GM12872 (cell line): ENCODE measurements around the gene H2AZ1.

Experiments
- TF ChIP-seq, protein P1 (sequence below): IDR thresholded peaks from 3 replicates; pipeline ENCODE4 v1.5.1; 2011; ENCODE audit warnings: low read depth, mild to moderate bottlenecking, low read length, moderate library complexity; ENCODE audit not compliant: insufficient read depth

The H2AZ1 gene

DNA sequence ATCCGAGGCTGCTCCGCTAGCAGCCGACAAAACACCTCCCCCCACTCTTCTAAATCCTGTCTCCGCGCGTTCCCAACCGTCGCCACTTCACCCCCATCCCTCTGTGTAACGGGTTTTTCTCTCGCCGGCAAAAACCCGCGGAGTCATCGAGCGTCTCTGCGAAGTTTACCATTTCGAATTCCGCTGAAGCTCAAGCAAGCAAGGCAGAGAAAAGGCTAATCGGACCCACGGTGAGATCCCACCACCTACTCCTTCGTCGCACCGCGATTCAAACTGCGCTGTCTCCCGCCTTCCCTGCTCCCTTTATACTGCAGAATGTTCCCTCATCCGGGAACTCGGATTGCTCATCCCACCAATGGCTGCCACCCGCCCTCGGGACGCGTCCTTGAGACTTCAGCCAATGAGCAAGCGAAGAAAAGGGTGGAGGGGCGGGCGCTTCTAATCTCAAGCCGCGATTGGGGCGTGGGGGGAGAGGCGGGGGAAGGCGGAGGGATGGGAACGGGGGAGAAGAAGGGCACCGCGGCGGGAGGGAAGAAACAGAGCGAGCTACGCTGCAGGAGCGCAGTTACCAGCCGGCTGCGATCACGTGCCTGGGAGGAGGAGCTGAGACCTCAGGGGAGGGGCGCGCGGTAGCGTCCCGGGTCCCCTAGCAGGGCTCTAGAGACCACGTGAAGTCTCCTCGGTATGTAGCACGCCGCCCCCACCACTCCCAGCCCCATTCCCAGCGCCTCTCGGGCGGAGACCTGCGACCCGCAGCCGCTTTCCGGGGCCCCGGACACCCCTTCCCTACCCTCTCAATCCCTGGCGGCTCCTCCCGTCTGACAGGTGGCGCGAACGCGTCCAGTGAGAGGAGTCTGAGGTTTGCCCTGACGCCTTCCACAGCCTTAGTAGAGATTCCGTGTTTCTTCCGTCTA, at the start of gene H2AZ1:
Gene H2AZ1, minus strand, starts transcription at position 277 of the 914 bp plus-strand sequence. Its CDS starts 105 bp downstream, at position 172.
- TF ChIP-seq, protein P1, sequence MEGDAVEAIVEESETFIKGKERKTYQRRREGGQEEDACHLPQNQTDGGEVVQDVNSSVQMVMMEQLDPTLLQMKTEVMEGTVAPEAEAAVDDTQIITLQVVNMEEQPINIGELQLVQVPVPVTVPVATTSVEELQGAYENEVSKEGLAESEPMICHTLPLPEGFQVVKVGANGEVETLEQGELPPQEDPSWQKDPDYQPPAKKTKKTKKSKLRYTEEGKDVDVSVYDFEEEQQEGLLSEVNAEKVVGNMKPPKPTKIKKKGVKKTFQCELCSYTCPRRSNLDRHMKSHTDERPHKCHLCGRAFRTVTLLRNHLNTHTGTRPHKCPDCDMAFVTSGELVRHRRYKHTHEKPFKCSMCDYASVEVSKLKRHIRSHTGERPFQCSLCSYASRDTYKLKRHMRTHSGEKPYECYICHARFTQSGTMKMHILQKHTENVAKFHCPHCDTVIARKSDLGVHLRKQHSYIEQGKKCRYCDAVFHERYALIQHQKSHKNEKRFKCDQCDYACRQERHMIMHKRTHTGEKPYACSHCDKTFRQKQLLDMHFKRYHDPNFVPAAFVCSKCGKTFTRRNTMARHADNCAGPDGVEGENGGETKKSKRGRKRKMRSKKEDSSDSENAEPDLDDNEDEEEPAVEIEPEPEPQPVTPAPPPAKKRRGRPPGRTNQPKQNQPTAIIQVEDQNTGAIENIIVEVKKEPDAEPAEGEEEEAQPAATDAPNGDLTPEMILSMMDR = no peak

DNA sequence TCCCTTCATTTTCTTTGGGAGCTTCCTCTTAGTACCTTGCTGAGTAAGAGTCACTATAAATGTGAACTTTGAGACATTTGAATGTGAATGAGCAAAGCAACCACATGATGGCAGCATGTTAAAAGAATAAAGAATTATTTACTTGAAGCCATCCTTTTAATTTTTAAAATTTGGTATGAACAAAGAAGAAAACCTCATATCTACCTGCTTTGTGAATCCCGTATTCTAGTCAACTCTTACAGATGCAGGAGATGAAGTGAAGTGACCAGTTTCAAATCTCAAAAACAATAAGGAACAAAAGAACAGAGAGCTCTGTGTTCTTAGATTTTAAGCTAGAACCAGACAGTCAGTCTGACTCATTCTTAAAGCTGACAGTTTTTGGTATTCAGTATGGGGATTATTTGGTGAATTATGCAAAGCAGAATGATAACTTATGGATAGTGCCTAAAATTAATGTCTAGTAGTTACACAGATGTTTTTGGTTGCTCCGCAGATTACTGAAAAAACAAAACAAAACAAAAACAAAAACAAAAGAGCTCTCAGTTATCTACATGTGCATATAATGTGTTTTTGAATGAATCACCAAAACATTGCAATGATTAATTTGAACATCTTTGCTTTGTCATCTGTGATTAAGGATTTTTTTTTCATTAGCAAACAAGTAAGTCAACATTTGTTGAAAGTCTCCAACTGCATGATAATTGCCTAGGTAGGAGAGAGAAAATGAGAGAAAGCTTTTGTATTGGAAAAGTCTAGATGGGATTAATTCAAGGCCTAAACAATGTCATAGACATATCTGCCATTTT, 48.2 kb upstream of the H2AZ1 start:
- TF ChIP-seq, protein P1 = no peak

DNA sequence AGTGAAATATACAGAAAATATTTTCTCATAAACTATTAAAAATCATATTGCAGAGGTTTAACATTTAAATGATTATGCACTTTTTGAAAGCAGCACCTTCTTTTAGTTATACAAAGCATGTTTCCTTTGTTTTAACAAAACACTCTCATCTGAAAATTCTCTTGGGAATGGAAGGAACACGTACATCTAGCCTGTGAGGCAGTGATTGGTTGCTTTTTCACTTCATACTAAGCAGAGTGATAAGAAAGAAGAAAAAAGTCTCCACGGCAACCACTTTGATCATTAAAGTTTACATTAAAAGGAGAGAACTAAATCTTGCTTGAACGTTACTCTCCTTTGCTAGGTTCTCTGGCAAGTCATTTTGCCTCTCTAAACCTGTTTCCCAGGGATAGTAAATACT, 41.7 kb upstream of the H2AZ1 start:
- TF ChIP-seq, protein P1 = no peak

DNA sequence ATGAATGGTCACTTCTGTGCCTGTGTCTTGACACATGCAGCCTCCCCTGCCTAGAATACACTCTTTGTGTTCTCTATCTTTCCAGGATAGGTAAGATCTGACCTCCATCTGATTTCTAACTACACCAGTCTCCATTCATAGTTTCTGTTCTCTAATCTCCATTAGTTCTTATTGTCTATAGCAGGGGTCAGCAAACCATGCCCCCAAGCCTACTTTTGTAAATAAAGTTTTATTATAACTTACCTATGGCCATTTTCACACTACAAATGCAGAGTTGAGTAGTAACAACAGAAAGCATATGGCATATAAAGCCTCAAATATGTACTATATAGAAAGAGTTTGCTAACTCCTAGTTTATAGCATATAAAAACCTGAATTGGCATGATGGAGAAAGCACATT, 37.6 kb upstream of the H2AZ1 start:
- TF ChIP-seq, protein P1 = no peak

DNA sequence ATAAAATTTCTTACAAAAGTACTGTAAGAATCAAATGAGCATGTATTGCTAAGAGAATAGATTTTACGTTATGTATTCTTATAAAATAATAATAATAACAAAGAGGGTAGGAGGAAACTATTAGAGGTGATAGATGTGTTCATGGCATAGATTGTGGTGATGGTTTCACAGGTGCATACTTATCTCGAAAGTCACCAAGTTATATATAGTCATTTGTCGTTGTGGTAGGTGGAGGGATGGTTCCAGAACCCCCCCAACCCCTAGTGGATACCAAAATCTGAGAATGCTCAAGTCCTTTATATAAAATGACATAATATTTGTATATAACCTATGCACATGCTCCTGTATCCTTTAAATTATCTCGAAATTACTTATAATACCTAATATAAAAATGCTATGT, 36.7 kb upstream of the H2AZ1 start:
- TF ChIP-seq, protein P1 = no peak

DNA sequence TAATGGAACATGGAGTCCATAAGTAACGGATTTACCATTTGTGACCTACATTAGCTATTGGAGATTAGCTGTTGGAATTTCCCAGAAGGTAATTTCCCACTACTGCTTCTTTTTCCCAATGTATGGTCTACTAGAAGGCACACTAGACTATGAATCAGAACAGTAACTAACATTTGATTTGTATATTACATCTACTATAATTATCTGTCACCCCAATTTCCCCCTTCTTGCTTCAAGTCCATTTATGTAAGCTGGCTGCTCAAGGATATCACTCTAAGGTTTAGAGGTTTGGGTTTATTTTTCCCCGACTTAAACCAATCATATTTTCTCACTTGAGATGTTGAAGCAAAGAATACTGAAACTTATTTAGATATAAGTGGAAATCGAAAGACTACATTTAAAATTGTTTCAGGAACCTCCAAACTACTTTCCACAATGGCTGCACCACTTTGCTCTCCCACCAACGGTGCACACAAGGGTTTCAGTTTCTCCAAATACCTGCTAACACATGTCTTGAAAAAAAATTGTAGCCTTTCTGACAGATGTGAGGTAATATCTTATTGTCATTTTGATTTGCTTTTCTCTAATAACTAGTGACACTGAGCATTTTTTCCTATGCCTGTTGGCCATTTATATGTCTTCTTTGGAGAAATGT, 33.3 kb upstream of the H2AZ1 start:
- TF ChIP-seq, protein P1 = no peak

DNA sequence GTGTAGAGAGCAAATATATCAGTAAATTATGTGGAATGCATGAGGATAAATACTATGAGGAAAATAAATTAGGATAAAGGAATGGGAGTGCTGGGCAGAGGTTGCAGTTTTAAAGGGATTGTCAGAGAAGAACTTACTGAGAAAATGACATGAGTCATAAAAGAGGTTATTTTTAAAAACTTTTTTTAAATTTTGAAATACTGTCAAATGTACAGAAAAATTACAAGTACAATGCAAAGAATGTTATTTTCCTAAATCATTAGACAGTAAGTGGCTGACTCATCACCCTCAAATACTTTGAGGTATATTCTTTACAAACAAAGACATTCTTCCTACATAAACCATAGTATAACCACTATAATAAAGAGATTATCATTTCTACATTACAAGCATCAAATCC, 29.8 kb upstream of the H2AZ1 start:
- TF ChIP-seq, protein P1 = no peak
